Neural progenitor cell (in vitro differentiated cells): Measurements from ENCODE around the gene BIRC6. TPM values are rescaled to one million over a fixed set of nuclear protein-coding genes. Genes with fewer than 3 reads are reported as not detected.

ENCODE experiments used
- DNase-seq: peaks from one replicate; pipeline ENCODE4 v3.0.0-alpha.2; 2016; ENCODE audit warnings: low spot score
- H2AFZ ChIP-seq: fragments of 200-600 bp; sonication (generic); replicated peaks from 2 replicates; pipeline ENCODE4 v1.6.1; 2016; ENCODE audit warnings: antibody characterized with exemption
- H3F3A ChIP-seq: fragments of 200-600 bp; sonication (generic); 2 replicates; pipeline ENCODE4 v1.6.1; 2016; ENCODE audit warnings: antibody characterized with exemption, low read depth
- H3K27ac ChIP-seq: fragments of 200-600 bp; sonication (generic); 2 replicates; pipeline ENCODE4 v1.5.1; 2016; ENCODE audit warnings: mild to moderate bottlenecking
- H3K27me3 ChIP-seq: fragments of 200-600 bp; sonication (generic); 2 replicates; pipeline ENCODE4 v1.6.1; 2016; ENCODE audit warnings: mild to moderate bottlenecking, moderate library complexity
- H3K36me3 ChIP-seq: fragments of 200-600 bp; sonication (generic); 2 replicates; pipeline ENCODE4 v1.5.1; 2016
- H3K4me1 ChIP-seq: fragments of 200-600 bp; sonication (generic); 2 replicates; pipeline ENCODE4 v1.6.1; 2016; ENCODE audit warnings: mixed run types
- H3K4me2 ChIP-seq: fragments of 200-600 bp; sonication (generic); 2 replicates; pipeline ENCODE4 v1.6.1; 2016
- H3K4me3 ChIP-seq: fragments of 200-600 bp; sonication (generic); 2 replicates; pipeline ENCODE4 v1.5.1; 2016
- H3K79me2 ChIP-seq: fragments of 200-600 bp; sonication (generic); 2 replicates; pipeline ENCODE4 v1.6.1; 2016; ENCODE audit warnings: low read depth
- H3K9ac ChIP-seq: fragments of 200-600 bp; sonication (generic); 2 replicates; pipeline ENCODE4 v1.6.1; 2016
- H3K9me3 ChIP-seq: fragments of 200-600 bp; sonication (generic); 2 replicates; pipeline ENCODE4 v1.5.1; 2016; ENCODE audit warnings: low read depth
- H4K20me1 ChIP-seq: fragments of 200-600 bp; sonication (generic); 2 replicates; pipeline ENCODE4 v1.6.1; 2016; ENCODE audit warnings: low read depth
- H3K27ac Mint-ChIP-seq: 3 replicates; pipeline ENCODE4 v1.8.0; 2021; ENCODE audit warnings: mixed read lengths
- H3K27me3 Mint-ChIP-seq: 2 replicates; pipeline ENCODE4 v1.8.0; 2022; ENCODE audit warnings: low read depth, mild to moderate bottlenecking, inconsistent platforms, moderate library complexity, mixed read lengths; ENCODE audit not compliant: insufficient read depth
- H3K36me3 Mint-ChIP-seq: 3 replicates; pipeline ENCODE4 v1.8.0; 2021; ENCODE audit warnings: mixed read lengths
- H3K4me1 Mint-ChIP-seq: 3 replicates; pipeline ENCODE4 v1.8.0; 2021; ENCODE audit warnings: mixed read lengths
- H3K4me3 Mint-ChIP-seq: 3 replicates; pipeline ENCODE4 v1.8.0; 2021; ENCODE audit warnings: mild to moderate bottlenecking, moderate library complexity, mixed read lengths
- H3K9me3 Mint-ChIP-seq: 3 replicates; pipeline ENCODE4 v1.8.0; 2020; ENCODE audit warnings: mixed read lengths
- CTCF ChIP-seq: fragments of 200-600 bp; sonication (generic); IDR thresholded peaks from 2 replicates; pipeline ENCODE4 v1.5.1; 2017; ENCODE audit warnings: antibody characterized with exemption, mild to moderate bottlenecking
- EZH2 ChIP-seq: fragments of 200-600 bp; sonication (generic); IDR thresholded peaks from 2 replicates; pipeline ENCODE4 v1.6.1; 2017; ENCODE audit warnings: antibody characterized with exemption, mild to moderate bottlenecking, moderate library complexity
- EZH2phosphoT487 ChIP-seq: fragments of 200-600 bp; sonication (generic); IDR thresholded peaks from 2 replicates; pipeline ENCODE4 v1.6.1; 2017; ENCODE audit warnings: antibody characterized with exemption
- total RNA-seq: library from RNA; depleted of rRNA; stranded (reverse); fragments of >200 nt; gene quantifications from 2 replicates; pipeline ENCODE4 v1.2.3, GENCODE V29; 2015; ENCODE audit warnings: low replicate concordance

BIRC6 gene
- total RNA-seq, 1 donor from 2014 or later, result 105 TPM

DNA sequence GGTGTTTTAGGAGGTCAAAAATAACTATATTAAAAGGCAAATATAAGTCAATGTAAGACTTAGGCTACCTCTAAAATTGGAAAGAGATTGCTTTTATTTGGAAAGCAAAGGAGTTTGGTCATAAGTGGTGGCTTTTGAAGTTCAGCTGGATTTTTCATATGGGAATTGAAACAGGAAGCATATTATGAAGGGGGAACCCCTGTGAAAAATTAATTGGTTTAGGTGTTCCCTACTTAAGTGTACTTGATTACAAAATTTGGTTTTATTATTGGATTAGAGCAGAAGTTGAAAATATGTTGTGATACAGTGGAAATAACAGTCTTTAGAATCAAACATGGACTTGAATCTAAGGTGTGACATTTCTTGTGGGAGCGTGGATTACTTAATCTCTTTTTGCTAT is 149.6 kb downstream of the BIRC6 start:
- H3K36me3 Mint-ChIP-seq, result peaks cover 22% of the 10 kb centered on the region

DNA sequence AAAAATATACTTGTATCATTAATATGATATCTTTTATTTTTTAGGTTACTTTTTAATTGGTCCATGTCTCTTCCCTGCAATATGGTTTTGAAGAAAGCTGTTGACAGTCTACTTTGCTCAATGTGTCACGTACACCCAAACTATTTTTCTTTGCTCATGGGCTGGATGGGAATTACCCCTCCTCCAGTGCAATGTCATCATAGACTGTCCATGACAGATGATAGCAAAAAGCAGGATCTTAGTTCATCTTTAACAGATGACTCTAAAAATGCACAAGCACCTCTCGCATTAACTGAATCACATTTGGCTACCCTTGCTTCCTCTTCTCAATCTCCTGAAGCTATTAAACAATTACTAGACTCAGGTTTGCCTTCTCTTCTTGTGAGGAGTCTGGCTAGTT is 158.1 kb downstream of the BIRC6 start:
- Histone ChIP-seq H3K4me2 (no peak overlapping the region), H4K20me1 (no peaks in the 10 kb centered on the region), H3F3A (no peaks in the 10 kb centered on the region), H2AFZ (no peak overlapping the region), H3K9ac (no peak overlapping the region), H3K36me3 (peaks cover 4% of the 10 kb centered on the region), H3K79me2 (no peaks in the 10 kb centered on the region), H3K9me3 (no peaks in the 10 kb centered on the region), H3K27me3 (no peaks in the 10 kb centered on the region), H3K4me1 (no peaks in the 10 kb centered on the region), H3K4me3 (no peak overlapping the region), H3K27ac (no peak overlapping the region)
- DNase-seq, result no peak
- Mint-ChIP-seq H3K9me3 (no peaks in the 10 kb centered on the region), H3K27ac (no peak overlapping the region), H3K4me3 (no peak overlapping the region), H3K4me1 (no peaks in the 10 kb centered on the region), H3K27me3 (no peaks in the 10 kb centered on the region), H3K36me3 (peaks cover 19% of the 10 kb centered on the region)
- no peak for TF ChIP-seq EZH2phosphoT487
- TF ChIP-seq EZH2, result no peak
- TF ChIP-seq CTCF, result no peak

More for the DNA sequence above, 149.6 kb downstream of the BIRC6 start:
- Histone ChIP-seq H4K20me1 (no peaks in the 10 kb centered on the region), H3K4me3 (no peak overlapping the region), H3K4me2 (no peak overlapping the region), H3K9ac (no peak overlapping the region), H3K79me2 (no peaks in the 10 kb centered on the region), H3K27ac (no peak overlapping the region), H3K27me3 (no peaks in the 10 kb centered on the region), H3K4me1 (no peaks in the 10 kb centered on the region), H2AFZ (no peak overlapping the region), H3F3A (no peaks in the 10 kb centered on the region), H3K36me3 (peaks cover 11% of the 10 kb centered on the region), H3K9me3 (no peaks in the 10 kb centered on the region)
- Mint-ChIP-seq H3K9me3 (no peaks in the 10 kb centered on the region), H3K27ac (no peak overlapping the region), H3K4me3 (no peak overlapping the region), H3K27me3 (peaks cover 5% of the 10 kb centered on the region), H3K4me1 (no peaks in the 10 kb centered on the region)
- no peak for TF ChIP-seq EZH2phosphoT487
- no peak for TF ChIP-seq CTCF
- no peak for TF ChIP-seq EZH2
- no peak for DNase-seq

- H3K4me3 Mint-ChIP-seq, result no peak overlapping the region
These were observed 159.7 kb downstream of the BIRC6 start for GRCh38 chr2:32516567-32516966.

More at GRCh38 chr2:32516567-32516966, 159.7 kb downstream of the BIRC6 start:
- Histone ChIP-seq H4K20me1 (no peaks in the 10 kb centered on the region), H3F3A (no peaks in the 10 kb centered on the region), H3K4me3 (no peak overlapping the region), H3K27ac (no peak overlapping the region), H3K79me2 (no peaks in the 10 kb centered on the region), H3K27me3 (no peaks in the 10 kb centered on the region), H3K4me1 (no peaks in the 10 kb centered on the region), H3K4me2 (no peak overlapping the region), H2AFZ (no peak overlapping the region), H3K9ac (no peak overlapping the region), H3K9me3 (no peaks in the 10 kb centered on the region), H3K36me3 (no peaks in the 10 kb centered on the region)
- TF ChIP-seq EZH2phosphoT487 (no peak), EZH2 (no peak), CTCF (no peak)
- H3K36me3 Mint-ChIP-seq, result peaks cover 12% of the 10 kb centered on the region
- no peak for DNase-seq
- H3K27me3 Mint-ChIP-seq, result no peaks in the 10 kb centered on the region
- no peaks in the 10 kb centered on the region for H3K4me1 Mint-ChIP-seq
- no peak overlapping the region for H3K27ac Mint-ChIP-seq
- no peaks in the 10 kb centered on the region for H3K9me3 Mint-ChIP-seq
